Heart right ventricle (tissue), 16 donors: Measurements from ENCODE around the gene STRN3. TPM values are rescaled to one million over a fixed set of nuclear protein-coding genes. Genes with fewer than 3 reads are reported as not detected.

Experiments
- ATAC-seq, 8 donors: fragments of 200-7000 bp; cut with Tn5 transposase; one replicate each; pipeline ENCODE4 v1.9.1; 2020; ENCODE audit warnings: mild to moderate bottlenecking in 8 of 8, moderate library complexity in 8 of 8, moderate number of reproducible peaks in 1 of 8
- DNase-seq, 2 donors: peaks; one replicate each; pipeline ENCODE4 v3.0.0-alpha.2; 2020
- H3K27ac ChIP-seq, 10 donors: fragments of 200-600 bp; sonication (generic) in 2 of 10; one replicate each; pipeline versions ENCODE4 v1.5.0 to v1.8.0; 2020 to 2022; ENCODE audit warnings: mild to moderate bottlenecking in 3 of 10
- H3K27me3 ChIP-seq, 7 donors: fragments of 200-600 bp; one replicate each; pipeline ENCODE4 v1.8.0; 2021 to 2022; ENCODE audit warnings: mild to moderate bottlenecking in 2 of 7
- H3K36me3 ChIP-seq, 9 donors: fragments of 200-600 bp; sonication (generic) in 1 of 9; one replicate each; pipeline versions ENCODE4 v1.5.0 to v1.8.0; 2020 to 2022; ENCODE audit warnings: mild to moderate bottlenecking in 2 of 9
- H3K4me1 ChIP-seq, 9 donors: fragments of 200-600 bp; sonication (generic) in 1 of 9; one replicate each; pipeline versions ENCODE4 v1.5.0 to v1.8.0; 2020 to 2022; ENCODE audit warnings: mild to moderate bottlenecking in 4 of 9
- H3K4me3 ChIP-seq, 10 donors: fragments of 200-600 bp; sonication (generic) in 2 of 10; one replicate each; pipeline versions ENCODE4 v1.5.0 to v1.8.0; 2020 to 2022; ENCODE audit warnings: mild to moderate bottlenecking in 7 of 10, moderate library complexity in 2 of 10
- H3K9me3 ChIP-seq, 11 donors: fragments of 200-600 bp in 10 of 11; sonication (generic) in 2 of 11; one replicate each; pipeline versions ENCODE4 v1.5.0 to v1.8.0; 2013 to 2022; ENCODE audit warnings: mild to moderate bottlenecking in 2 of 11, control low read depth in 1 of 11, moderate library complexity in 1 of 11
- WGBS, 2 donors: extraction: QIAGEN DNeasy Blood & Tissue Kit; methylation state at CpG; one replicate each; pipeline ENCODE4 v1.1.7; 2013; ENCODE audit warnings: inconsistent platforms in 1 of 2; 5-methylcytosine and 5-hydroxymethylcytosine counted together
- intact Hi-C, 10 donors: fragments of 100-400 bp; cut with DNase I; formaldehyde crosslinking; loops; one replicate each; pipeline versions ENCODE4 v1.11.1 to v1.14.2; 2022
- polyA plus RNA-seq, 2 donors: library from polyadenylated mRNA; stranded (reverse); fragments of 200-250 nt; gene quantifications; one replicate each; pipeline ENCODE4 v1.2.3, GENCODE V29; 2013
- total RNA-seq, 10 donors: library from RNA; stranded (reverse); fragmentation: NEBNext Ultra II Directional in 3 of 10; extraction: Animal tissue kit (Norgen Biotek cat#: 25700) in 3 of 10; gene quantifications; one replicate each; pipeline versions ENCODE4 v1.2.1 to v1.2.4, GENCODE V29; 2021 to 2023
- TF ChIP-seq, protein P1 (sequence below), 9 donors: fragments of 200-600 bp; sonication (generic) in 2 of 9; IDR thresholded peaks; one replicate each; pipeline versions ENCODE4 v1.5.0 to v1.8.0; 2021 to 2022; ENCODE audit warnings: antibody characterized with exemption in 9 of 9, mild to moderate bottlenecking in 5 of 9, moderate library complexity in 1 of 9
- donor health status: Arrhythmogenic right ventricular cardiomyopathy.
- donor health status: ischemic (EF 13 %, LVEDD 7.1; RV severe dilation, severe dysfunction).
- donor health status: healthy with polysubstance abuse.
- donor health status: DM: no; HTN: yes; CAD: no.
- donor health status: DM: no; HTN: no; CAD: no.
- donor health status: ischemic (EF 25% LVEDD 6.9; RV normal size, moderate dysfunction).
- donor health status: ischemic (EF 25% LVEDD 5.7; RV mildly dilated, moderate dysfunction).
- donor health status: healthy.
- donor health status: DM: yes; HTN: yes; CAD: no.
- donor health status: Ischemic cardiomyopathy.
- donor health status: ischemic (EF 35%, LVEDD 5.7; RV mildly dilated, moderate dysfunction).
- donor health status: nonischemic (EF 11% LVEDD 7.7; RV severe dilation, severe dysfunction).
- donor health status: DM: yes; HTN: yes; CAD: no.
- donor health status: PGD.
- donor health status: ischemic (EF 29% LVEDD 5.4; RV normal size, mild dysfunction).
- donor health status: nonischemic (EF 23%, LVEDD 6.1; RV moderate dilation, normal function).

Gene STRN3
- total and polyA plus RNA-seq, 12 donors: 10.5 to 60.4 (median 50.2) TPM

- no peak for ATAC-seq
- 67 to 84% methylated on average over 4 of the region's 4 CpGs for WGBS, 2 donors
- H3K9me3 ChIP-seq: no peaks in the 10 kb centered on the region
- no peak for DNase-seq
- no peaks in the 10 kb centered on the region for H3K36me3 ChIP-seq
- H3K4me1 ChIP-seq: peaks cover 0 to 35% (median 4%) of the 10 kb centered on the region in 9 donors
- H3K27me3 ChIP-seq: no peaks in the 10 kb centered on the region
- intact Hi-C loops: no loop called here
- TF ChIP-seq, protein P1, sequence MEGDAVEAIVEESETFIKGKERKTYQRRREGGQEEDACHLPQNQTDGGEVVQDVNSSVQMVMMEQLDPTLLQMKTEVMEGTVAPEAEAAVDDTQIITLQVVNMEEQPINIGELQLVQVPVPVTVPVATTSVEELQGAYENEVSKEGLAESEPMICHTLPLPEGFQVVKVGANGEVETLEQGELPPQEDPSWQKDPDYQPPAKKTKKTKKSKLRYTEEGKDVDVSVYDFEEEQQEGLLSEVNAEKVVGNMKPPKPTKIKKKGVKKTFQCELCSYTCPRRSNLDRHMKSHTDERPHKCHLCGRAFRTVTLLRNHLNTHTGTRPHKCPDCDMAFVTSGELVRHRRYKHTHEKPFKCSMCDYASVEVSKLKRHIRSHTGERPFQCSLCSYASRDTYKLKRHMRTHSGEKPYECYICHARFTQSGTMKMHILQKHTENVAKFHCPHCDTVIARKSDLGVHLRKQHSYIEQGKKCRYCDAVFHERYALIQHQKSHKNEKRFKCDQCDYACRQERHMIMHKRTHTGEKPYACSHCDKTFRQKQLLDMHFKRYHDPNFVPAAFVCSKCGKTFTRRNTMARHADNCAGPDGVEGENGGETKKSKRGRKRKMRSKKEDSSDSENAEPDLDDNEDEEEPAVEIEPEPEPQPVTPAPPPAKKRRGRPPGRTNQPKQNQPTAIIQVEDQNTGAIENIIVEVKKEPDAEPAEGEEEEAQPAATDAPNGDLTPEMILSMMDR (IDR thresholded peaks at IDR 0.05): no peak
- H3K4me3 ChIP-seq: no peak overlapping the region
- no peak overlapping the region for H3K27ac ChIP-seq
Measured at GRCh38 chr14:31051511-31051910, 25.3 kb upstream of the STRN3 start.

DNA sequence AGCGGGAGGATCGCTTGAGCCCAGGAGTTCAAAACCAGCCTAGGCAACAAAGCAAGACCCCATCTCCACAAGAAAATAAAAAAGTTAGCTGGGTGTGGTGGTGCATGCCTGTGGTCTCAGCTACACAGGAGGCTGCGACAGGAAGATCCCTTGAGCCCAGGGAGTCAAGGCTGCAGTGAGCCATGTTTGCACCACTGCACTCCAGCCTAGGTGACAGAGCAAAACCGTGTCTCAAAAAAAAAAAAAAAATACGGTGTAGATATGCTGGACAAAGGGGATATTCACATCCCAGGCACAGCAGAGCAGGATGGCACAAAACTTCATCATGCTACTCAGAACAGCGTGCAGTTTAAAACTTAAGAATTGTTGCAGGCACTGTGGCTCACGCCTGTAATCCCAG lies 24.8 kb upstream of the STRN3 start:
- H3K4me3 ChIP-seq: no peak overlapping the region
- no peaks in the 10 kb centered on the region for H3K36me3 ChIP-seq
- ATAC-seq: no peak
- 86 to 91% methylated on average over 7 of the region's 7 CpGs for WGBS, 2 donors
- H3K27ac ChIP-seq: no peak overlapping the region
- peaks cover 0 to 35% (median 4%) of the 10 kb centered on the region in 9 donors for H3K4me1 ChIP-seq
- H3K27me3 ChIP-seq: no peaks in the 10 kb centered on the region
- no peaks in the 10 kb centered on the region for H3K9me3 ChIP-seq
- intact Hi-C loops: no loop called here
- DNase-seq: no peak
- TF ChIP-seq, protein P1 (IDR thresholded peaks at IDR 0.05): no peak

- Histone ChIP-seq H3K27ac (peak overlapping the region in 1 of 10 donors; percentile 29), H3K36me3 (no peaks in the 10 kb centered on the region), H3K9me3 (no peaks in the 10 kb centered on the region), H3K4me1 (peaks cover 0 to 12% (median 0%) of the 10 kb centered on the region in 9 donors), H3K27me3 (no peaks in the 10 kb centered on the region), H3K4me3 (no peak overlapping the region)
- WGBS, 2 donors: 95 to 96% methylated on average over 10 of the region's 10 CpGs
- DNase-seq (no peak), ATAC-seq (no peak)
- intact Hi-C loops: no loop called here
- TF ChIP-seq, protein P1 (IDR thresholded peaks at IDR 0.05): no peak
Measured at GRCh38 chr14:31047503-31047902, 21.3 kb upstream of the STRN3 start.

DNA sequence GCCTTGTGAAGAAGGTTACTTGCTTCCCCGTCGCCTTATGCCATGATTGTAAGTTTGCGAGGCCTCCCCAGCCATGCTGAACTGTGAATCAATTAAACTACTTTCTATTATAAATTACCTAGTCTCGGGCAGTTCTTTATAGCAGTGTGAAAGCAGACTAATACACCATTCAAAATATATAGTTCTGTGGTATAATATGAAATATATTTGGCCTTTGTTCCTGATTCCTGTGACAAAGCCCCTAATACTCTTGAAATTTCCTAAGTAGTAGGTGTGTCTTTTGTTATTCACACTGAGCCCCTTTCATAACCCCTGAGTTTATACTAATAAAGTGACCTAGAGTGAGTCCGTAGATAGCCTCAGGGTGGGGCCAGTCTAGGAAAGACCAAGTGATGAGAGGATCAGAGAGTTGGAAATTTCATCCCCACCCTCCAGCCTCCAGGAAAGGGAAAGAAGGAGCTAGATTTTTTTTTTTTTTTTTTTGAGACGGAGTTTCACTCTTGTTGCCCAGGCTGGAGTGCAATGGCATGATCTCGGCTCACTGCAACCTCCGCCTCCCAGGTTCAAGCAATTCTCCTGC lies 19.4 kb upstream of the STRN3 start:
- ATAC-seq (no peak), DNase-seq (no peak)
- intact Hi-C loops: no loop called here
- H3K36me3 ChIP-seq: no peaks in the 10 kb centered on the region
- 95 to 97% methylated on average over 7 to 8 of the region's 8 CpGs for WGBS, 2 donors
- no peaks in the 10 kb centered on the region for H3K9me3 ChIP-seq
- TF ChIP-seq, protein P1 (IDR thresholded peaks at IDR 0.05): no peak
- no peaks in the 10 kb centered on the region for H3K27me3 ChIP-seq
- H3K27ac ChIP-seq: no peak overlapping the region
- H3K4me3 ChIP-seq: no peak overlapping the region
- peaks cover 0 to 10% (median 0%) of the 10 kb centered on the region in 9 donors for H3K4me1 ChIP-seq
